ENCODE results near the gene SKA1. TPM values are rescaled to one million over a fixed set of nuclear protein-coding genes. Genes with fewer than 3 reads are reported as not detected.

Gene SKA1
- total RNA-seq, 1 donor from 2014 or later: 3.7 TPM

DNA sequence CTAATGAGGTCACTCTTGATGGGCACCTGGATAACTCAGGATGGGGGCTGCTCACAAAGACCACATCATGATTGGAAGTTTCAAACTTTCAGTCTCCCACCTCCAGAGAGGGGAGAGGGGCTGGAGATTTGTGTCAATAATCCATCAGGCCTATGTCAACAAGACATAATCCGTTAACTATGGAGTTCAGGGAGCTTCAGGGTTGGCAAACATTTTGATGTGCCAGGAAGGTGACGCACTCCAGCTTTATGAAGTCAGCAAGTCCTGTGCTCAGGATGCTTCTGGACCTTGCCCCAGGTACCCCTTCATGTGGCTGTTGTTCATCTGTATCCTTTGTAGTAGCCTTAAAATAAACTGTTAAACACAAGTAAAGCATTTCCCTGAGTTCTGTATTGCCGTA, 19.0 kb downstream of the SKA1 start:
- Mint-ChIP-seq H3K4me3 (ENCODE audit: unreplicated experiment) (no peak overlapping the region), H3K36me3 (ENCODE audit: low read depth) (no peaks in the 10 kb centered on the region), H3K27ac (ENCODE audit: unreplicated experiment) (no peak overlapping the region), H3K27me3 (ENCODE audit: low read depth) (peaks cover 2% of the 10 kb centered on the region), H3K4me1 (ENCODE audit: low read depth) (no peaks in the 10 kb centered on the region), H3K9me3 (ENCODE audit: low read depth) (no peaks in the 10 kb centered on the region)
- TF ChIP-seq, protein P1, sequence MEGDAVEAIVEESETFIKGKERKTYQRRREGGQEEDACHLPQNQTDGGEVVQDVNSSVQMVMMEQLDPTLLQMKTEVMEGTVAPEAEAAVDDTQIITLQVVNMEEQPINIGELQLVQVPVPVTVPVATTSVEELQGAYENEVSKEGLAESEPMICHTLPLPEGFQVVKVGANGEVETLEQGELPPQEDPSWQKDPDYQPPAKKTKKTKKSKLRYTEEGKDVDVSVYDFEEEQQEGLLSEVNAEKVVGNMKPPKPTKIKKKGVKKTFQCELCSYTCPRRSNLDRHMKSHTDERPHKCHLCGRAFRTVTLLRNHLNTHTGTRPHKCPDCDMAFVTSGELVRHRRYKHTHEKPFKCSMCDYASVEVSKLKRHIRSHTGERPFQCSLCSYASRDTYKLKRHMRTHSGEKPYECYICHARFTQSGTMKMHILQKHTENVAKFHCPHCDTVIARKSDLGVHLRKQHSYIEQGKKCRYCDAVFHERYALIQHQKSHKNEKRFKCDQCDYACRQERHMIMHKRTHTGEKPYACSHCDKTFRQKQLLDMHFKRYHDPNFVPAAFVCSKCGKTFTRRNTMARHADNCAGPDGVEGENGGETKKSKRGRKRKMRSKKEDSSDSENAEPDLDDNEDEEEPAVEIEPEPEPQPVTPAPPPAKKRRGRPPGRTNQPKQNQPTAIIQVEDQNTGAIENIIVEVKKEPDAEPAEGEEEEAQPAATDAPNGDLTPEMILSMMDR (IDR thresholded peaks at IDR 0.05): no peak
- DNase-seq (ENCODE audit: low spot score): no peak

DNA sequence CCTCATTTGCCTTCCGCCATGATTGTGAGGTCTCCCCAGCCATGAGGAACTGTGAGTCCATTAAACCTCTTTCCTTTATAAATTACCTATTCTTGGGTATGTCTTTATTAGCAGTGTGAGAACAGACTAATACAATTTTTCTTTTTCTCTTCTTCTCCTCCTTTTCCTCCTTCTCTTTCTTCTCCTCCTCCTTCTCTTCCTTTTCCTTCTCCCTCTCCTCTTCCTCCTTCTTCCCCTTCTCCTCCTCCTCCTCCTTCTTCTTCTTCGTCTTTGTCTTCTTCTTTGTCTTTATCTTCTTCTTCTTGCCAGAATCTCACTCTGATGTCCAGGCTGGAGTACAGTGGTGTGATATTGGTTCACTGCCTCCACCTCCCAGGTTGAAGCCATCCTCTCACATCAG, 20.2 kb downstream of the SKA1 start:
- TF ChIP-seq, protein P1 (IDR thresholded peaks at IDR 0.05): no peak
- Mint-ChIP-seq H3K9me3 (ENCODE audit: low read depth) (no peaks in the 10 kb centered on the region), H3K27ac (ENCODE audit: unreplicated experiment) (no peak overlapping the region), H3K4me3 (ENCODE audit: unreplicated experiment) (no peak overlapping the region), H3K36me3 (ENCODE audit: low read depth) (no peaks in the 10 kb centered on the region), H3K27me3 (ENCODE audit: low read depth) (peaks cover 2% of the 10 kb centered on the region), H3K4me1 (ENCODE audit: low read depth) (no peaks in the 10 kb centered on the region)
- DNase-seq (ENCODE audit: low spot score): no peak

DNA sequence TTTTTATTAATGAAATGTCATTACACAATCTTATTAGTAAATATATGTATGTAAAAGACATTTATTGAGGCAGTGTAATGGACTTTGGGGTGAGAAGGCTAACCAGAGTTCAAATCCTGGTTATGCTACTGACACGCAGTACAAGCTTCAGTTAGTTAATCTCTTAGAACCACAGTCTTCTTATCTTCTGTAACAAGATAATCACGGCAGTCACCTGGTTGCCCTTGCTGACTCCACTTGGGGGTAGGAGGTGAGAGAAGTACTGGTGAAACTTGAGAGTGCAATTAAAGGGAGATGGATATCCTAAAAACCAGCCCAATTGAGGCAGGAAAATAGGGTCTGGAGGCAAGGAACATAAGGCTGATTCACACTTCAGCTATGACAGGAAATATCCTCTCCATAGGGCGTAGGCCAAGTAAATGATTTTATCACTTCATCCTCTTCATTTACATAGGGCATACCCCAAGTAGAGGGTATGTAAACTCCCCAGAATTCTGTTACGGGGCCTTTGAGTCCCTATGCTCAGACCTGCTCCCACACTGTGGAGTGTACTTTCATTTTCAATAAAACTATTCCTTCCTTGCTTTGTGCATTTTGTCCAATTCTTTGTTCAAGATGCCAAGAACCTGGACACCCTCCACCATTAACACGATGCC, 21.3 kb downstream of the SKA1 start:
- H3K4me1 Mint-ChIP-seq (ENCODE audit: low read depth): no peaks in the 10 kb centered on the region
- H3K9me3 Mint-ChIP-seq (ENCODE audit: low read depth): no peaks in the 10 kb centered on the region
- no peak overlapping the region for H3K4me3 Mint-ChIP-seq (ENCODE audit: unreplicated experiment)
- TF ChIP-seq, protein P1 (IDR thresholded peaks at IDR 0.05): no peak
- H3K27ac Mint-ChIP-seq (ENCODE audit: unreplicated experiment): no peak overlapping the region
- DNase-seq (ENCODE audit: low spot score): no peak
- no peaks in the 10 kb centered on the region for H3K36me3 Mint-ChIP-seq (ENCODE audit: low read depth)
- peaks cover 2% of the 10 kb centered on the region for H3K27me3 Mint-ChIP-seq (ENCODE audit: low read depth)

DNA sequence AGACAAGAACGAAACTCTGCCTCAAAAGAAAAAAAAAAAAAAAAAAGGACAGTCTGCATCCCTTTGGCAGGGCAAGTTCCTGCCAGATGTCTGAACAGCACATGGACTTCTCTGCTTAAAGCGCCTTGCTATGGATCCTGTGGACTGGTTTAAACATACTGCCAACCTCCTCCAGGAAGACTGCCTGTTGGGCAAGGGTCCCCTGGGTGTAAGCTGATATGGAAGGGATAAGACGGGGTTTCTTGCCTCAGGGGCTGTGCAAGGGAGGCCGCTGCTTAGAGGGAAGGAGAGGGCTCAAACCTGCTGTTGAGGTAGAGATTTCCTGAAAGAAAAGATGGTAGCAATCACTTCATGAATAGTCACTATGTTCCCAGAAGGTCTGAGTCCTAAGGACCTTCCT, 22.2 kb downstream of the SKA1 start:
- H3K27ac Mint-ChIP-seq (ENCODE audit: unreplicated experiment): no peak overlapping the region
- TF ChIP-seq, protein P1 (IDR thresholded peaks at IDR 0.05): no peak
- H3K4me1 Mint-ChIP-seq (ENCODE audit: low read depth): no peaks in the 10 kb centered on the region
- no peaks in the 10 kb centered on the region for H3K36me3 Mint-ChIP-seq (ENCODE audit: low read depth)
- peaks cover 2% of the 10 kb centered on the region for H3K27me3 Mint-ChIP-seq (ENCODE audit: low read depth)
- no peaks in the 10 kb centered on the region for H3K9me3 Mint-ChIP-seq (ENCODE audit: low read depth)
- H3K4me3 Mint-ChIP-seq (ENCODE audit: unreplicated experiment): no peak overlapping the region
- no peak for DNase-seq (ENCODE audit: low spot score)

DNA sequence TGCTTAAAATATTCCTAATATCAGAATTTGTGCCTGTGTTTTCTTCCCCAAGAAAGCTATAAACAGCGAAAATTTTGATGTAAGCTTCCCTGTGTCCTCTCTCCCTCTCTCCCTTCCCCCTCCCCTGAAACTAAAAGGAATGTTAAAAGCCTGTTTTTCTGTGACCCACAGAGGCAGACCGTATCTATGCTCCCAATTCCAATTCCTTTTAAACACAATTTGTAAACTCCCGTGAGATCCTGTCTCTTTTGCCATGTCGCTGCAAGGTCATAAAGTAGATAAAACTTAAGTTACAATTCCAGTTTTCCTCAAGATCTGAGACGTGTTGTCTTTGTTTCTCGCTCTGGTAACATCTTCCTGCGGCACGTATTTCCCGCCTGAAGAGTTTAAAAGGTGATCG, 23.3 kb downstream of the SKA1 start:
- Mint-ChIP-seq H3K4me3 (ENCODE audit: unreplicated experiment) (no peak overlapping the region), H3K9me3 (ENCODE audit: low read depth) (no peaks in the 10 kb centered on the region), H3K36me3 (ENCODE audit: low read depth) (no peaks in the 10 kb centered on the region), H3K27ac (ENCODE audit: unreplicated experiment) (no peak overlapping the region), H3K4me1 (ENCODE audit: low read depth) (no peaks in the 10 kb centered on the region), H3K27me3 (ENCODE audit: low read depth) (peaks cover 11% of the 10 kb centered on the region)
- DNase-seq (ENCODE audit: low spot score): no peak
- TF ChIP-seq, protein P1 (IDR thresholded peaks at IDR 0.05): no peak
